Measurements from ENCODE around the gene OPTN.
"Not testable (repeated sequence)": the region's sequence is repeated elsewhere in the genome, so short reads cannot be mapped to it uniquely, and the experiment has no call there.

Gene OPTN

DNA sequence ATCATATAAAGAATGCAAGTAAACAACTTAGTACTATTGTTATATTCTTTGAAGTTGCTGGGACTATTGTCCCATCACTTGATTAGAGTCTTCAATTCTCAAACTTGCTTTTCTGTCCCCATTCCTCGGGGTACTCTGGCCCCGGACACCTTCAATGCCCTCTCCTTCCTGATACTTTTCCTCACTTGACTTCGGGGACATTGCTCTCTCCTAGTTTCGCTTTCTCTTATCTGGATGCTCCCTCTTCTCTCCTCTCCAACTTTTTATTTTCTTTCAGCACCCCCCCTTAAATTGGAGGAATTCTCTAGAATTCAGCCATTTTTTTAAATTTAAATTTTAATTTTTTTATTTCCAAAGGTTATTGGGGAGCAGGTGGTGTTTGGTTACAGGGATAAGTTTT is 10.6 kb upstream of the OPTN start:
- H3K27ac ChIP-seq: no peak overlapping the region
- no peak for TF ChIP-seq ZFX (IDR thresholded peaks at IDR 0.05; ENCODE audit: borderline replicate concordance)
- TF ChIP-seq, protein P1, sequence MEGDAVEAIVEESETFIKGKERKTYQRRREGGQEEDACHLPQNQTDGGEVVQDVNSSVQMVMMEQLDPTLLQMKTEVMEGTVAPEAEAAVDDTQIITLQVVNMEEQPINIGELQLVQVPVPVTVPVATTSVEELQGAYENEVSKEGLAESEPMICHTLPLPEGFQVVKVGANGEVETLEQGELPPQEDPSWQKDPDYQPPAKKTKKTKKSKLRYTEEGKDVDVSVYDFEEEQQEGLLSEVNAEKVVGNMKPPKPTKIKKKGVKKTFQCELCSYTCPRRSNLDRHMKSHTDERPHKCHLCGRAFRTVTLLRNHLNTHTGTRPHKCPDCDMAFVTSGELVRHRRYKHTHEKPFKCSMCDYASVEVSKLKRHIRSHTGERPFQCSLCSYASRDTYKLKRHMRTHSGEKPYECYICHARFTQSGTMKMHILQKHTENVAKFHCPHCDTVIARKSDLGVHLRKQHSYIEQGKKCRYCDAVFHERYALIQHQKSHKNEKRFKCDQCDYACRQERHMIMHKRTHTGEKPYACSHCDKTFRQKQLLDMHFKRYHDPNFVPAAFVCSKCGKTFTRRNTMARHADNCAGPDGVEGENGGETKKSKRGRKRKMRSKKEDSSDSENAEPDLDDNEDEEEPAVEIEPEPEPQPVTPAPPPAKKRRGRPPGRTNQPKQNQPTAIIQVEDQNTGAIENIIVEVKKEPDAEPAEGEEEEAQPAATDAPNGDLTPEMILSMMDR (IDR thresholded peaks at IDR 0.05): no peak

DNA sequence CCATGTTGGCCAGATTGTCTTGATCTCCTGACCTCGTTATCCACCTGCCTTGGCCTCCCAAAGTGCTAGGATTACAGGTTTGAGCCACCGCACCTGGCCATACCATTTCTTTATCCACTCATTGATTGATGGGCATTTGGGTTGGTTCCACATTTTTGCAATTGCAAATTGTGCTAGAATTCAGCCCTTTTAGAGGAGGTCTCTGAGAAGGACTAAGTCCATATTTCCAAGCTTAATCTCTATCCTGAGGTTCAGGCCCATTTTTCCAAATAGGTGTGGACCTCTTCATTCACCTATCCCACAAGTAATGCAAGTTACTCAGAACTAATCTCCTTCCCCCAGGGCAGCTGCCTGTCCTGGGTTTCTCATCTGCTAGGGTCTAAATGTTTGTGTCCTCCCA is 9.7 kb upstream of the OPTN start:
- TF ChIP-seq, protein P1 (IDR thresholded peaks at IDR 0.05): no peak
- no peak overlapping the region for H3K27ac ChIP-seq

DNA sequence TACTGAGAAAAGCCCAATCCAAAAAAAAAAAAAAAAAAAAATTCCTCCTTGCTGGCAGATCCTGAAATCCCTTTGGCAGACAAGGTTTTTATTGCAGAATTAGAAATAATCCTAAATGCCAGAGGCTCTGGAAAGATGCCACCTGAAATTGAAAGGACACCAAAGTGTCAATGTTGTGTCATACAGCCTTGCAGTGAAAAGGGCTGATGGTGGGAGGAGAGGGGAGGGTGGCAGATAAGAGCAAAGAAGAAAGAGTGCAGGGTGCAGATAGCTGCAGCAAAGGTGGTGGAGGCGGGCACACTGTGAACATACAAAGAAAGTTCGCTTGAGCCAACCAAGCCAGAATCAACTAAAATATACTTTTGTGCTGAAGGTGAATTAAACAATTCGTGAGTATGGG is 8.2 kb upstream of the OPTN start:
- H3K27ac ChIP-seq: no peak overlapping the region
- no peak for TF ChIP-seq ZFX (IDR thresholded peaks at IDR 0.05; ENCODE audit: borderline replicate concordance)
- TF ChIP-seq, protein P1 (IDR thresholded peaks at IDR 0.05): no peak

DNA sequence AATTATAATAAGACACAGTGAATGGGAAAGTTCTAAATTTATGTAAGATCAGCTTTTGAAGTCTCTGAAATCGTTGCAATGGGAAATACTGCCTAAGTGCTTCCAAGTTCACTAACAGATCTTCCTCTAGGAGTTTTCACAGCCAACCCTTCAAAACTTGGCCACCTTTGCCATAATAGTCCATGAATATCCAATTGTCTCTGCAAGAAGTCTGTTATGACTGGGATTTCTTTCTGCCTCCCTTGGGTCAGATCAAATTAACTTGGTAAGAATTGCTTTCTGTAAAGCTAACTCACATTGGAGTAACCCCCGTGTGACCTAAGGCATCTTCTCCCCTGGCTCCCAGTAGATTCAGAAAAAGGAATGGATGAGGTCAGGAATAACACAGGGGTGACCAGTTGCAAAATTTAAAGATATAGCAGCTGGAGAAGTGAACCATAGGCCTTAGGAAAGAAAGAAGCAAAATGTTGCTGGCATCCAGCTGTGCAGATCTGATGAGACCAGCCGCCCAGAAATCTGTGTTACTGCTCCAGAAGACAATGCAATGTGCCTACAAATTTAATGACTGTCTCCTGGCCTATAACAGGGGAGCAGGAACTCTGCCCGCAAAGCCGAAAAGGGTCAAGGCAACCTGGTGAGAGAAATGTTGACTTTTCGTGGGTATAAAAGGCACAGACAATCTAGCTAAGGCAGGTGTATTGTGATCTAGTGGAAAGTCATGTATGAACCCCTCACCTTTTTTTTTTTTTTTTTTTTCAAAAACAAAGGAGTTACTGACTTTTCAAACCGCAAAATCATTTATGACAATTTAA is 7.5 kb upstream of the OPTN start:
- no peak for TF ChIP-seq ZFX (IDR thresholded peaks at IDR 0.05; ENCODE audit: borderline replicate concordance)
- TF ChIP-seq, protein P1 (IDR thresholded peaks at IDR 0.05): no peak
- H3K27ac ChIP-seq: no peak overlapping the region

DNA sequence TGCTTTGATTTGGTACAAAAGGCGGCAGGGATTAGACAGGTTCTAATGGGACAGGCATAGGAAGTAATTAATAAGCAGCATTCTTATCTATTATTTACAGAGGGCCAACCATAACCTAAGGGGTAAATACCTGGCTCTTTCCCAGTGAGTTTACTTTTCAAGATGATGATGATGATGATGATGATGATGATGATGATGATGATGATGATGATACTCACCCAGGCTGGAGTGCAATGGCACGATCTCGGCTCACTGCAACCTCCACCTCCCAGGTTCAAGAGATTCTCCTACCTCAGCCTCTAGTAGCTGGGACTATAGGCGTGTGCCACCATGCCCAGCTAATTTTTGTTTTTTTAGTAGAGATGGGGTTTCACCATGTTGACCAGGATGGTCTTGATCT is 5.9 kb upstream of the OPTN start:
- H3K27ac ChIP-seq: not testable (repeated sequence)

DNA sequence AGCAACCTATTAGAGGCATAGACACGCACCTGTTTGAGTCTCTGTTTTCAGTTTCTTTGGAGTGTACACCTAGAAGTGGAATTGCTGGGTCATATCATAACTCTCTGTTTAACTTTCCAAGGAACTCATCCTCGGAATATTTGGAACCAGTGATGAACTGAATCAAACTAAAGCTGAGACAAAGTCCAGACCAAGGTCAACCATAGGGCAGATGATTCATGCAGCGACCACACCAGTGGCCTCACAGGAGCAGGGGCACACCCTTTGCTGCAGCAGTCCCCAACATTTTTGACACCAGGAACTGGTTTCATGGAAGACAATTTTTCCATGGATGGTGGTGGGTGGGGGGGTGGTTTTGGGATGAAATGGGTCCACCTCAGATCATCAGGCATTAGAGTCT is 4.9 kb upstream of the OPTN start:
- no peak overlapping the region for H3K27ac ChIP-seq
- no peak for TF ChIP-seq ZFX (IDR thresholded peaks at IDR 0.05; ENCODE audit: borderline replicate concordance)
- TF ChIP-seq, protein P1 (IDR thresholded peaks at IDR 0.05): no peak

DNA sequence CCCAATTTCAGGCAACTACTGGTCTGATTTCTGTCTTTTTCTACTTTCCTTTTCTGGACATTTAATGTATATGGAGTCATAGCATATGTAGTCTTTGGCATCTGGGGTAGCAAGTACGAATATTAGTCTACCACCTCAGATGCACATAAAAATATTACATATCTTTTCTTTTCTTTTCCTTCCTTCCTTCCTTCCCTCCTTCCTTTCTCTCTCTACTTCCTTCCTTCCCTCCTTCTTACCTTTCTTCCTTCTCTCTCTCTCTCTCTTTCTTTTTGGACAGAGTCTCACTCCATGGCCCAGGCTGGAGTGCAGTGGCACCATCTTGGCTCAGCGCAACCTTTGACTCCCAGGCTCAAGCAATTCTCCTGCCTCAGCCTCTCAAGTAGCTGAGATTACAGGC is 4.0 kb upstream of the OPTN start:
- no peak overlapping the region for H3K27ac ChIP-seq
- TF ChIP-seq, protein P1 (IDR thresholded peaks at IDR 0.05): no peak
- TF ChIP-seq ZFX (IDR thresholded peaks at IDR 0.05; ENCODE audit: borderline replicate concordance): no peak

Data from 22Rv1 (cell line).